LNCAP (cell line): ENCODE measurements around the gene HNRNPA2B1.

ENCODE experiments used
- TF ChIP-seq, protein P1 (sequence below): fragments of 450-650 bp; IDR thresholded peaks from 2 replicates; pipeline ENCODE4 v1.5.1; 2017; ENCODE audit warnings: mild to moderate bottlenecking

HNRNPA2B1 gene

DNA sequence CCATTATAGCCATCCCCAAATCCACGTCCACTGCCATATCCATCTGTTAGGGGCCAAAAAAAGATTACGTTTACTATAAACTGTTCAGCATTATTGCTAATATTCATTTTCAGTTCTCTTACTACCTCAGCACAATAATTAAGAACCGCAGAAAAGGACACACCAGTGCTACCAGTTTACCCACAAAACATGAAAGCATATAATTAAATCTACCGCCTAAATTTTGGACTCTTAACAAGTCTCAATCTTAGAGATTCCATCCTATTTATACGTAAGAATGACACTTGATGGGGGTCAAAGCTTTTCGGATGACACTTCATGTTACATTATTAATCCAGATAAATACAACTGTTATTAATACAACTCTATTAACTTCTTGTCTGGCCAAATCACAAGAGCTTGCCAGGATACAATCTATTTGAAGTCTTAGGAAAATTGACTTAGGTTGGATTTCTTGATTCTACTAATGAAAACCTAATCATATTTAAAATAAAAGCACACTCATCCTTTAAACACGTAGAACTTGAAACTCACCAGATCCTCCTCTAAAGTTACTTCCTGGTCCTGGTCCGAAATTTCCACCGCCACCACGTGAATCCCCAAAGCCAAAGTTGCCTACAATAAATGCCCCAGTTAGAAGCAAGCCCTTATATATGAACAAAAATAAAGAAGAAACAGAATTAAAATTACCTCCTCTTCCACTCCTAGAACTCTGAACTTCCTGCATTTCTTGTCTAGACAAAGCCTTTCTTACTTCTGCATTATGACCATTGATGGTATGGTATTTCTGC, 4.5 kb downstream of the HNRNPA2B1 start:
- TF ChIP-seq, protein P1, sequence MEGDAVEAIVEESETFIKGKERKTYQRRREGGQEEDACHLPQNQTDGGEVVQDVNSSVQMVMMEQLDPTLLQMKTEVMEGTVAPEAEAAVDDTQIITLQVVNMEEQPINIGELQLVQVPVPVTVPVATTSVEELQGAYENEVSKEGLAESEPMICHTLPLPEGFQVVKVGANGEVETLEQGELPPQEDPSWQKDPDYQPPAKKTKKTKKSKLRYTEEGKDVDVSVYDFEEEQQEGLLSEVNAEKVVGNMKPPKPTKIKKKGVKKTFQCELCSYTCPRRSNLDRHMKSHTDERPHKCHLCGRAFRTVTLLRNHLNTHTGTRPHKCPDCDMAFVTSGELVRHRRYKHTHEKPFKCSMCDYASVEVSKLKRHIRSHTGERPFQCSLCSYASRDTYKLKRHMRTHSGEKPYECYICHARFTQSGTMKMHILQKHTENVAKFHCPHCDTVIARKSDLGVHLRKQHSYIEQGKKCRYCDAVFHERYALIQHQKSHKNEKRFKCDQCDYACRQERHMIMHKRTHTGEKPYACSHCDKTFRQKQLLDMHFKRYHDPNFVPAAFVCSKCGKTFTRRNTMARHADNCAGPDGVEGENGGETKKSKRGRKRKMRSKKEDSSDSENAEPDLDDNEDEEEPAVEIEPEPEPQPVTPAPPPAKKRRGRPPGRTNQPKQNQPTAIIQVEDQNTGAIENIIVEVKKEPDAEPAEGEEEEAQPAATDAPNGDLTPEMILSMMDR: no peak

GRCh38 chr7:26195182-26195581, 5.4 kb downstream of the HNRNPA2B1 start:
- TF ChIP-seq, protein P1: no peak

GRCh38 chr7:26193432-26194207, 6.9 kb downstream of the HNRNPA2B1 start:
- TF ChIP-seq, protein P1: no peak

DNA sequence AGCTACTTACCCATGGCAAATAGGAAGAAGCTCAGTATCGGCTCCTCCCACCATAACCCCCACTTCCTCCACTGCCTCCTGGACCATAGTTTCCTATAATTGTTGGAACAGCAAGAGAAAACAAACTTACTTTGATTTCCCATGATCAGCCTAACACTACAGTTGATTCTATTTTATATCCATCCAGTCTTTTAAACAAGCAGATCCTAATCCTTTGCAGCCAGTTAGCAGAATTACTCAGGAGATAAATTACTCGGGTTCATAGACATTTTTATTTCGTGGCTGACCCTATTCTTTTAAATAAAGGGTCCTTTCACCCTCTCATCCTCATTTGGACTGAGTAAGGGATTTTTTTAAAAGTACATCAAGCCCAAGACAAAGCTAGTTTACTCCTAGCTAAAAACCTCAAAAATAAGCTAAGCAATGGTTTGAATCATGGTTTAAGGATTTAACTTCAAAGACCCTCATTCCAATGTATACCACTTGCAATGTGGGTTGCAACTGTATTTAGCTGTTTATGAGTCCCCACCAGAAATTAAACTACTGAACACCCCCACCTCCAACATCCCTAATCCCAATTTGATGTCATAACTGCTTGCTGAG, 8.0 kb downstream of the HNRNPA2B1 start:
- TF ChIP-seq, protein P1: no peak

DNA sequence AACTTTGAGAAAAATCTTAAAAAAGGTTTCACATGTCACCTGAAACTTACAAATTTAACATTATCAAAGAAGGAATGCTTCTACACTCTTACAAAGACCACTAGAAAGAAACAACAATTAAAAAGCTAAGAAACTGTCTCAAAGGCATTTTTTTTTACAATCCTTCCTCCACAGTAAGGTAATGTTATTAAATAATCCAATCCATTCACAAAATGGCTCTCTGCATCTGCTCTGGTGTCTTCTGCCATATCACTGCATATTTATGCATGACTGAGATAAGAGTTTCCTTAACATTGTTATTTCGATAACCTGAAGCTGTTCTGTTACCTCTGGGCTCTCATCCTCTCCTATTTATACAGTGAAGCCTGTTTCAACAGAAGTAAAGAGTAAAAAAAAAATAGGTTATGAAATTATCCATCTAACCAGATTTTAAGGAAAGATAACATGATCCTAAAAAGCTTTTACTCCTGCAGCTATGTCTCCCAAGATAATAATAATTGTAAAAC, 8.5 kb downstream of the HNRNPA2B1 start:
- TF ChIP-seq, protein P1: no peak

DNA sequence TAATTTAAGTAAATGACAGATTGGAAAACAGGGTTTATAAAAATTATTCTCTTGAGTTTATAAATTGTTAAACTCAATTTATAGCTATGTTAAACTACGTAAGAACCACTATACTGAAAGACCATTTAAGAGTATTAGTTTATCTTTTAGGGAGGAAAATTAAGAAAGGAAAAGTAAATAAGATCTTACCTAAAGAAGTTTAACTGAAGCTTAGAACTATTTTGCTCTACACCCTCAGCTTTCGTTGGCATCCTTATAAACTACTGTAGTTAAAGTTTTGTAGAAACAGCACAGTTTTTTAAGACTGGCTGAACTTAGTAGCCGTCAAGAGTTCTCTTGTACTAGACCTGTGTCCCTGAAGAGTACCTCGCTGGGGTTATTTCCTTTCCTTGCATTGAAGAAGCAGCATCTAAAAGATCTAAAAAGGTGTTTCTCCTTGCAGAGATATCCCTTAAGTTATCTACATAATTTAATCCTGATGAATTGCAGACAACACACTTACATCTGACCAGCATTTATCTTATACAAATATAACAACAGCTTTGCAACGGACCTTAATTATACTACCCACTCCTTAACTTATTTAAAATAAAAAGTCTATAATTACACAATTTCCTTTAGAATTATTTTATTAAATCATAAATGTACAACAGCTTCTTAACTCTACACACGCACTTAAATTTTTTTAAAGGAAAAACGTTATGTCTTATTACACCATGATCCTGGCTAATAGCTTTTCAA, 9.1 kb downstream of the HNRNPA2B1 start:
- TF ChIP-seq, protein P1: no peak

GRCh38 chr7:26190417-26190869, 10.1 kb downstream of the HNRNPA2B1 start:
- TF ChIP-seq, protein P1: no peak
